GM12864 (cell line): ENCODE results near the gene CETN2.
"Not testable (repeated sequence)": the region's sequence is repeated elsewhere in the genome, so short reads cannot be mapped to it uniquely, and the experiment has no call there.

ENCODE experiments used
- DNase-seq: peaks from one replicate; pipeline ENCODE4 v3.0.0-alpha.2; 2011; ENCODE audit warnings: low read depth
- H3K4me3 ChIP-seq: 2 replicates; pipeline ENCODE4 v1.5.1; 2011; ENCODE audit warnings: mild to moderate bottlenecking, low read depth, low read length, control low read depth
- TF ChIP-seq, protein P1 (sequence below): IDR thresholded peaks from 2 replicates; pipeline ENCODE4 v1.5.1; 2011; ENCODE audit warnings: low read depth, mild to moderate bottlenecking, moderate library complexity, low read length, control low read depth, inconsistent platforms; ENCODE audit errors: missing control alignments

Gene CETN2

DNA sequence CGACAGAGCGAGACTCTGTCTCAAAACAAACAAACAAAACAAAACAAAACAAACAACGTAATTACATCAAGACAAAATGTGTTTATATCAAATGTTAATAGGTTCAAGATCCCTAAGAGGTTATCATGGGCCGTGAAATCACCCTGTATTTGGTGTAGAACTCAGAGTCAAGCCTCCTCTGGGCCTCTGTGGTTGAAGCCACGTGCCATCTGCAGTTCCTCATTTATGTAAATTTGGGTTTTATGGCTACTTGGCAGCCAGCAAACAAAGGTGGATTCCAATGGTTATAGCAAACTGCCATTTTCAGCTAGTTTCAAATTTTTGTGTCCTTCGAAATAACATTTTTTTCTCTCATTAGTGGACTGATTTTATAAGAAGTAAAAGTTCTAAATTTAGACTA, 16.7 kb upstream of the CETN2 start:
- TF ChIP-seq, protein P1, sequence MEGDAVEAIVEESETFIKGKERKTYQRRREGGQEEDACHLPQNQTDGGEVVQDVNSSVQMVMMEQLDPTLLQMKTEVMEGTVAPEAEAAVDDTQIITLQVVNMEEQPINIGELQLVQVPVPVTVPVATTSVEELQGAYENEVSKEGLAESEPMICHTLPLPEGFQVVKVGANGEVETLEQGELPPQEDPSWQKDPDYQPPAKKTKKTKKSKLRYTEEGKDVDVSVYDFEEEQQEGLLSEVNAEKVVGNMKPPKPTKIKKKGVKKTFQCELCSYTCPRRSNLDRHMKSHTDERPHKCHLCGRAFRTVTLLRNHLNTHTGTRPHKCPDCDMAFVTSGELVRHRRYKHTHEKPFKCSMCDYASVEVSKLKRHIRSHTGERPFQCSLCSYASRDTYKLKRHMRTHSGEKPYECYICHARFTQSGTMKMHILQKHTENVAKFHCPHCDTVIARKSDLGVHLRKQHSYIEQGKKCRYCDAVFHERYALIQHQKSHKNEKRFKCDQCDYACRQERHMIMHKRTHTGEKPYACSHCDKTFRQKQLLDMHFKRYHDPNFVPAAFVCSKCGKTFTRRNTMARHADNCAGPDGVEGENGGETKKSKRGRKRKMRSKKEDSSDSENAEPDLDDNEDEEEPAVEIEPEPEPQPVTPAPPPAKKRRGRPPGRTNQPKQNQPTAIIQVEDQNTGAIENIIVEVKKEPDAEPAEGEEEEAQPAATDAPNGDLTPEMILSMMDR, result no peak
- DNase-seq, result no peak

DNA sequence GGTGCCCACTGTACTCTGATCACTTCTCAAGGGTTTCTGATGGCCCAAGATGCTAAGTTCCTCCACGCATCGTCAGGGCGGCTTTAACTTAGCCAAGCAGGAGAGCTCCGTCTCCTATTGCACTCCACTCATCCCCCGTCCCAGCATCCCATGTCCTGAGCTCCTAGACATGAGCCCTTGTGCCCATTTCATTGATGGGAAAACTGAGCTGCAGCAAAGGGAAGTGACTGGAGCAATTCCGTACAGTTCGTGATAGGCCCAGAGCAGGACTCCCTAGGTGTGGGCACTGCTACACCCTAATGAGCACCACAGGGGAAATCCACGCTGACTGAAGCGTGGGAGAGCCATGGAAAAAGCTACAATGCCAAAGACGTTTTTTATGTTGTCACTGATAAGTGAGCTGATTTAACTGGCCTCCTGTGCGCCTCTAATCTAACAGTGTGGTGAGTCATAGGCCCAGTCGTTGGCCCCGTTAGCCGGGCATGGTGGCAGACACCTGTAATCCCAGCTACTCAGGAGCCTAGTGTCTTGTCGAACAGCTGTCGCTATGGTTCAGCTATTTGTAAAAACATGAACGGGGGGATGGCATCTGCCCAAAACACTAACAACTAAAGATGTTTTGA, 15.2 kb upstream of the CETN2 start:
- TF ChIP-seq, protein P1, result no peak
- no peak overlapping the region for H3K4me3 ChIP-seq
- DNase-seq, result no peak

More for the DNA sequence above, 16.7 kb upstream of the CETN2 start:
- no peak overlapping the region for H3K4me3 ChIP-seq

DNA sequence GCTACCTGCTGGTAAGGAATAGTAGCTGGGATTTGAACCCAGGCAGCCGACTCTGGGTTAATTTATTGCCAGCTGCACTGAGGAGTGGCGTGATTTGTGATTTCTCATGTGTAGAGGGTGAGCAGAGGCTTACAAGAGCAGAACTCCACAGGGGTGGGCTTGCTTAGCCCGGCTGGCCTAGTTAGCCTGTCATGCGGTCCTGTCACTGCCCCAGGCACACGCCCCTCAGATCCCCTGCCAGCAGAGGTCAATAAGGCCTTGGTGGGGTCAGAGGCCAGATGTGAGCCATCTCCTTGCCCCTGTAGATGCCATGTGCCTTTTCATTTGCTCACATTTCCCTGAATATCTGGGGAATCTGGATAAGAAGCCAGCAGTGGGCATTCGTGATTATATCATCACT, 13.7 kb upstream of the CETN2 start:
- no peak for DNase-seq
- TF ChIP-seq, protein P1, result no peak
- H3K4me3 ChIP-seq, result no peak overlapping the region

DNA sequence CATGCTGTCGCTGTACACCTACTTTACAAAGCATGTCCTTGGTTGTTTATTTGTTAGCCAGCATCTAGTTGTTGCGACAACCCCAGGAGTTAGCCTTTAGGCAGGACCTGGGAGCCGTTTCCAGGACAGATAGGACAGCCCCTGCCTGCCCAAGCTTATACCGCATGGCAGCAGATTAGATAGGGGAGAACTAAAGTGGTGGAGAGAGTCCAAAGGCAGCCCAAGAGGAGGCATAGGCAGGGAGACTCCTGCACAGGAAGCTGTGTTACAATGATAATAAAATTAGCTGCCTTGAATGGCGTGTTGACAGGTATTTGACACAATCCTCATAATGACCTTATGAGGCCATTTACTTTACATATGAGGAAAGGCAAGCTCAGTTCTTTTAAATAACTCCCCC, 13.3 kb upstream of the CETN2 start:
- TF ChIP-seq, protein P1, result no peak
- DNase-seq, result no peak
- H3K4me3 ChIP-seq, result no peak overlapping the region

DNA sequence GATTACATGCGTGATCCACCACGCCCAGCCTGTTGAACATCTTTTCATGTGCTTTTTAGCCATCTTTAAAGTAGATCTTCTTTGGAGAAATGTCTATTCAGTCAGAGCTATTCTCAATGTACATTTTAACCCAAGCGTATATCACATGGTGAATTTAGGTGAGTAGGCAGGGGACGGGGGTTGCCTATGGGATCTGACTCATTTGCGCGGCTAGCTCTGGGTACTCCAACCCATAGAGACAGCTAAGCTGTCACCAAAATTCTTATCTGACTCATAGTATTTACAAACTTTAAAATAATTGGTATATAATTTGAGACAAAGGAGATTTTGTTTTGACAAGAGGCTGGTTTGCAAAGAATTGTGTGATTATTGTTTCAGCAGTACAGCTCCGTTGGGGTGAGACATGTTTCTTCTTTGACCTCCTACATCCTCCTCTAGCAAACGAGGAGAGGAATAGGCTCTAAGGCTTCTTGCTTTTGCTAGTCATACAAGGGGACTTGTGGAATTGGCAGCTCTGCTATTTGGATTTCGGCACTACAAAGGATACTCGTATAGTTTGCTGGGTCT, 12.3 kb upstream of the CETN2 start:
- TF ChIP-seq, protein P1, result no peak
- DNase-seq, result no peak
- no peak overlapping the region for H3K4me3 ChIP-seq

DNA sequence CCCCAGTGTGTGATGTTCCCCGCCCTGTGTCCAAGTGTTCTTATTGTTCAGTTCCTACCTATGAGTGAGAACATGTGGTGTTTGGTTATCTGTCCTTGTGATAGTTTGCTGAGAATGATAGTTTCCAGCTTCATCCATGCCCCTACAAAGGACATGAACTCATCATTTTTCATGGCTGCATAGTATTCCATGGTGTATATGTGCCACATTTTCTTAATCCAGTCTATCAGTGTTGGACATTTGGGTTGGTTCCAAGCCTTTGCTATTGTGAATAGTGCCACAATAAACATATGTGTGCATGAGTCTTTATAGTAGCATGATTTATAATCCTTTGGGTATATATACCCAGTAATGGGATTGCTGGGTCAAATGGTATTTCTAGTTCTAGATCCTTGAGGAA, 4.9 kb upstream of the CETN2 start:
- DNase-seq, H3K4me3 ChIP-seq: not testable (repeated sequence)

DNA sequence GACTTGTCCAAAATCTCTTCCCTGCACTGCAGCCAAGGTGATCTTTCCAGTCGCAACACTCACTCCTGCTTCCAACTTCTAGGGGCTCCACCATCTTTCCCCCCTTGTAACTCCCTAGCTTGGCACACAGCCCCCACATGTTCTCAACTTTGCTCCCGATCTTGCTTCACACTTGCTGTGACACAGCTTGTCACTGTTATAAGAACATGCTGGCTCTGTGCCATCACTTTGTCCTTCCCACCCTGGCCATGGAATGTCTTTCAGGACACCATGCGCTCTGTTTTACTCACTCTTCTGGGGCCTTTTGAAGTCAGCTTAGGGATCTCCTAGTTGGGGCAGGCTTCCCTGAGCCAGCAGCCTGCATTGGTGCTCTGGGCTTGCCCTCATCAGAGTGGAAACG, 2.8 kb upstream of the CETN2 start:
- no peak overlapping the region for H3K4me3 ChIP-seq
- no peak for DNase-seq
- TF ChIP-seq, protein P1, result no peak

DNA sequence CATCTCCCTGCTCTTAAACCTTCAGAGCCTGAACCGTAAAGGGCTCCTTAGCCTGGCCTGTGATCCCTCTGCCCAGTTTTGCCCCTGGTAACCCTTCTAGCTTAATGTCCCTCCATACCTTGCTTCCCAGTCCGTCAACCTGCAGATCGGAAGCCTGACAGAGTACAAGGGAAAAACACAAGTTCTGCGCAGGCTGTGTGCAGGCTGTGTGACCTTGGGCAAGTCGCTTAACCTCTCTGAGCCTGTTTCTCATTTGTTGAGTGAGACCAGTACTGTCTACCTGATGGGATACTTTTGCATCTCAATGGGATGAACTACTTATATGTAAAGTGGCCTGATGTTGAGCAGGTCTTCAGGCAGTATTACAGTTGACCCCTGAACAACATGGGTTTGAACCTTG, 2.0 kb upstream of the CETN2 start:
- TF ChIP-seq, protein P1, result no peak
- H3K4me3 ChIP-seq, result no peak overlapping the region
- DNase-seq, result no peak
